ENCODE results near the gene SYPL1.

Gene SYPL1

DNA sequence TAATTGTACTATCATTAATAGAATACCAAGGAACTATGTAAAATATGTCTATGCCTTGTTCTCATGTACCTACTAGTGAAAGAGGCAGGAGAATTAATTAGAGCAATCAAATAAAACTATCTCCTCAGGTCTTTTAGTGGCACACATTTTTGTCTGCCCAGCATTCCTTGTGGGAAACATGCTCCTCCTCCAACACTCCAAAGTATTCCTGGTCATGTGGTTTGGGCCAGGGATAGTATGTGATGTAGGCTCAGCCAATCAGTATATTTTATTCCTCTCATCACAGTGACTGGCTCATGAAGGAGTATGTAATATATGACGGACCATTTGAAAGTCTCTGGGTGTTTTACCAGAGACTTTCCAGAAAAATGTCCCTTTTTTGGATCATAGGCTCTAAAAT lies 16.7 kb upstream of the SYPL1 start:
- no peak for DNase-seq (ENCODE audit: low read depth)
- TF ChIP-seq, protein P1, sequence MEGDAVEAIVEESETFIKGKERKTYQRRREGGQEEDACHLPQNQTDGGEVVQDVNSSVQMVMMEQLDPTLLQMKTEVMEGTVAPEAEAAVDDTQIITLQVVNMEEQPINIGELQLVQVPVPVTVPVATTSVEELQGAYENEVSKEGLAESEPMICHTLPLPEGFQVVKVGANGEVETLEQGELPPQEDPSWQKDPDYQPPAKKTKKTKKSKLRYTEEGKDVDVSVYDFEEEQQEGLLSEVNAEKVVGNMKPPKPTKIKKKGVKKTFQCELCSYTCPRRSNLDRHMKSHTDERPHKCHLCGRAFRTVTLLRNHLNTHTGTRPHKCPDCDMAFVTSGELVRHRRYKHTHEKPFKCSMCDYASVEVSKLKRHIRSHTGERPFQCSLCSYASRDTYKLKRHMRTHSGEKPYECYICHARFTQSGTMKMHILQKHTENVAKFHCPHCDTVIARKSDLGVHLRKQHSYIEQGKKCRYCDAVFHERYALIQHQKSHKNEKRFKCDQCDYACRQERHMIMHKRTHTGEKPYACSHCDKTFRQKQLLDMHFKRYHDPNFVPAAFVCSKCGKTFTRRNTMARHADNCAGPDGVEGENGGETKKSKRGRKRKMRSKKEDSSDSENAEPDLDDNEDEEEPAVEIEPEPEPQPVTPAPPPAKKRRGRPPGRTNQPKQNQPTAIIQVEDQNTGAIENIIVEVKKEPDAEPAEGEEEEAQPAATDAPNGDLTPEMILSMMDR (IDR thresholded peaks at IDR 0.05; ENCODE audit: low read length, missing control alignments), result no peak
- H3K4me3 ChIP-seq (replicated peaks; ENCODE audit: low read depth, low read length), result no peak overlapping the region

DNA sequence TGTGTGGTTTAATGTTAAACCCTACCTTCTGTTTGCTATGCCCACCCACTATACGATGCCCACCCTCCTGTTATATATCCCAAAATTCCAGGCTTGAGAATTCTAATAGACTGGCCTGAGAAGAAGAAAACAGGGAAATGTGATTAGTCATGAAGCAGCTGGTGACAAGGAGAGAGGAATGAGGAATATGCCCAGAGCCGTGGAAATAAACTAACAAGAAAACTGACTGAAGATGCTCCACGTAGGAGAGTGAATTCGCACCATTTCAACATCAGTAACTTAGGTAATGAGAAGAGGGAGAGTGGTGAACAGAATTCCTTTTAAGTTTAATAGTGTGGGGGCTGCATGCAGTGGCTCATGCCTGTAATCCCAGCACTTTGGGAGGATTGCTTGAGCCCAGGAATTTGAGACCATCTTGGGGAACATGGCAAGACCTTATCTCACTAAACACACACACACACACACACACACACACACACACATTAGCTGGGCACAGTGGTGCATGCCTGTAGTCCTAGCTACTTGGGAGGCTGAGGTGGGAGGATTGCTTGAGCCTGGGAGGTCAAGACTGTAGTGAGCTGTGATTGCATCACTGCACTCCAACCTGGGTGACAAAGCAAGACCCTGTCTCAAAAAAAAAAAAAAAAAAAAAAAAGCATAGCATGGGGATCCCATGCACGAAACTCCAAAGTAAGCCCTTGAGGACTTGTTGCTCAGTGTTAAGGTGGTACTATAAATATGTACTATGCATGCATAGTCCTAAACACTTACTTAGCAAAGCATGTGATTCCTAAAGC lies 16.1 kb upstream of the SYPL1 start:
- no peak overlapping the region for H3K4me3 ChIP-seq (replicated peaks; ENCODE audit: low read depth, low read length)
- TF ChIP-seq, protein P1 (IDR thresholded peaks at IDR 0.05; ENCODE audit: low read length, missing control alignments), result no peak
- DNase-seq (ENCODE audit: low read depth), result peak; percentile 20

DNA sequence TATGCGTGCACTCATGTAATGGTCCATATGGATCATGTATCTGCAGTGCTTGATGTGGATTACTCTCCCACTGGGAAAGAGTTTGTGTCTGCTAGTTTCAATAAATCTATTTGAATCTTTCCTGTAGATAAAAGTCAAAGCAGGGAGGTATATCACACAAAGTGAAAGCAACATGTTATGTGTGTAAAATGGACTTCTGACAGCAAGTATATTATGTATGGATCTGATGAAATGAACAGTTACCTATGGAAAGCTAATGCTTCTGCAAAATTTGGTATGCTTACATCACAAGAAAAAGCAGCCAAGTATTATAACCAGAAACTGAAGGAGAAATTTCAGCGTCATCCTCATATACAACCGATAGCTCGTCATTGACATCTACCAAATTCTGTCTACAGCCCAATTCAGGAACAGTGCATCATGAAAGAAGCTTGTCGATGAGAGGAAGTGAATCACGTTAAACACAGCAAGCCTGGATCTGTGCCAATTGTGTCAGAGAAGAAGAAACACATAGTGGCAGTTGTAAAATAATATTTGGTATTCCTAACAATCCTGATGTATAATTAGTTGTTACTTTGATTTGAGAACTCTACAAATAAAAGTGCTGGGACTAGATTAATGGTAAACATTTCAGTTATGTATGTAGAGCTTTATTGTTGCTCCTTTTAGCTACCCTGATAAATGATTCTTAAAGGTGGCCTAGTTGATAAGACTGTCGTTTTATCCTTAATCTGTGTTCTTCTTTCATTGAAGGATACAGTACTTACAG lies 14.2 kb upstream of the SYPL1 start:
- TF ChIP-seq, protein P1 (IDR thresholded peaks at IDR 0.05; ENCODE audit: low read length, missing control alignments), result no peak
- H3K4me3 ChIP-seq (replicated peaks; ENCODE audit: low read depth, low read length), result no peak overlapping the region
- peak; percentile 78 for DNase-seq (ENCODE audit: low read depth)

DNA sequence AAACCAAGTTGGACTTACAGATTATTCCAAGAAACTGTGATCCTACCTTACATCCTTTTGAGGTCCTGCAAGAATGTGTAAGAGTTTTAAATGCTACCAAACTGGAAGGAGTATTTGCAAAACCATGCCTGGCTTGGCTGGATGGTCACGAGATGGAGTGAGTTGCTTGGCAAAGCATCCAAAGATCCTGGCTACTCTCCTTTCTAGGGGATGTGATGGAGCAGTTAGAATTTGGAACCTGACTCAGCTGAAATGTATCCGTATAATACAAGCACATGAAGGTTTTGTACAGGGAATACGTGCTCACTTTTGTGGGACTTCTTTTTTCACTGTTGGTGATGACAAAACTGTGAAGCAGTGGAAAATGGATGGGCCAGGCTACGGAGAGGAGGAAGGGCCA lies 13.3 kb upstream of the SYPL1 start:
- TF ChIP-seq, protein P1 (IDR thresholded peaks at IDR 0.05; ENCODE audit: low read length, missing control alignments), result no peak
- DNase-seq (ENCODE audit: low read depth), result peak; percentile 59
- H3K4me3 ChIP-seq (replicated peaks; ENCODE audit: low read depth, low read length), result no peak overlapping the region

DNA sequence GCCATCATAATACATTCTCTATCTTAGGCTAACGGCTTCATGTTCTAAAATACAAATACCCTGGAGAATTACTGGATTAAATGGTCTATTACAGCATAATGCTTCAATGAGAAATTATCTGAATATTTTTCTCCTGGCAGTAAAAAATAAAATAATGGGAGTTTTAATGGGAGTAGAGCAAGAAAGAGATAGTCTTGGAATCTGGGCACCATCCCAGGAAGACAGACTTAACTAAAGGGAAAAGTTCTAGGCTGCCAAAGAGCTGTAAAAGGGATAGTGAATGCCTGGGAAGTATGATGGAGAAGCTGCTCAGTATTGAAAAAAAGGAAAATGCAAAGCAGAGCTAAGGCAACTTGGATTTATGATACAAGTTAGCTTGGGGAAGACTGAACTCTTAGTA lies 12.1 kb upstream of the SYPL1 start:
- DNase-seq (ENCODE audit: low read depth), result peak; percentile 59
- no peak overlapping the region for H3K4me3 ChIP-seq (replicated peaks; ENCODE audit: low read depth, low read length)
- TF ChIP-seq, protein P1 (IDR thresholded peaks at IDR 0.05; ENCODE audit: low read length, missing control alignments), result no peak

DNA sequence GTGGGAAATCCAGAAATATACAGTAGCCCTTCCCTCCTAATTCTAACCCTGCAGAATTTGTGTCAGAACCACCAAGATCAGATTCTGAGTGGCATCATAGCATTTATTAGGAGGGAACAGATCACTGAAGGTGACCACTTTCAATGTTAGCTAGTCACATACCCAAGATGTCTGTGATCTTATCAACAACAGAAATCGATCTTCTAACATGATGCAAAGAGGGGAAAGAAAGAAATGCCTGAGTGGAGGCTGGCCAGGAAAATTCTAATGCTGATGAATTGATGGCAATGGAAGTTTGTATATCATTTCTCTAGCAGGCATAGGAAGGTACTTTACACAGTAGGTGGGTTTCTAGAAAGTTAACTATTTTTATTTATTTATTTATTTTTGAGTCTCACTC lies 10.6 kb upstream of the SYPL1 start:
- no peak overlapping the region for H3K4me3 ChIP-seq (replicated peaks; ENCODE audit: low read depth, low read length)
- DNase-seq (ENCODE audit: low read depth), result no peak
- TF ChIP-seq, protein P1 (IDR thresholded peaks at IDR 0.05; ENCODE audit: low read length, missing control alignments), result no peak

Data from fibroblast of pulmonary artery (primary cell).